GM18868 (cell line): ENCODE measurements around the gene MRI1.
"Not testable (repeated sequence)": the region's sequence is repeated elsewhere in the genome, so short reads cannot be mapped to it uniquely, and the experiment has no call there.

Experiments used
- ATAC-seq: cut with Tn5 transposase; IDR thresholded peaks from one replicate; pipeline ENCODE4 v1.9.1; 2021; ENCODE audit warnings: mild to moderate bottlenecking, moderate library complexity; ENCODE audit not compliant: unreplicated experiment

The MRI1 gene

DNA sequence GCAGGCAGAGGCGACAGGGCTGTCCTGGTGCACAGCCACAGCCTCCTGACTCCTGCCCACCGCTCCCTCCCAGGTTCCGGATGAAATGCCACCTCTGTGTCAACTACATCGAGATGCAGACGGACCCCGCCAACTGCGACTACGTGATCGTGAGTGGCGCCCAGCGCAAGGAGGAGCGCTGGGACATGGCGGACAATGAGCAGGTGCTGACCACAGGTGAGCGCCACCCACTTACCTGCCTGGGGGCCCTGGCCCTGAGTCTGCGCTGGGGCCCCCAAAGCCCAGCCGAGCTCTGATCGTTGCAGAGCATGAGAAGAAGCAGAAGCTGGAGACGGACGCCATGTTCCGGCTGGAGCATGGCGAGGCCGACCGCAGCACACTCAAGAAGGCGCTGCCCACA, 5.5 kb upstream of the MRI1 start:
- ATAC-seq = no peak

DNA sequence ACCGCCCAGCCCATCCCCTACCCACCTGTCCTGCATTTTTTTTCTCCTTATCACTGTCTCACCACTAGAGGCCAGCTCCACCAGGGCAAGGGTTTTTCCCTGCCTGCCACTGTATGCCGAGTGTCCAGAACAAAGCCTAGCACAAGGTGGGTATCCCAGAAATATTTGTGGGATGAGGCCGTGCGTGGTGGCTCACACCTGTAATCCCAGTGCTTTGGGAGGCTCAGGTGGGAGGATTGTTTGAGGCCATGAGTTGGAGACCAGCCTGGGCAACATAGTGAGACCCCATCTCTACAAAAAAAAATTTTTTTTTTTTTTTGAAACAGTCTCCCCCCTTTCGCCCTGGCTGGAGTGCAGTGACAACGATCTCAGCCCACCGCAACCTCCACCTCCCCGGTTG, 2.9 kb upstream of the MRI1 start:
- no peak for ATAC-seq

- ATAC-seq = no peak
These were observed 1.6 kb upstream of the MRI1 start for GRCh38 chr19:13762635-13763235.

DNA sequence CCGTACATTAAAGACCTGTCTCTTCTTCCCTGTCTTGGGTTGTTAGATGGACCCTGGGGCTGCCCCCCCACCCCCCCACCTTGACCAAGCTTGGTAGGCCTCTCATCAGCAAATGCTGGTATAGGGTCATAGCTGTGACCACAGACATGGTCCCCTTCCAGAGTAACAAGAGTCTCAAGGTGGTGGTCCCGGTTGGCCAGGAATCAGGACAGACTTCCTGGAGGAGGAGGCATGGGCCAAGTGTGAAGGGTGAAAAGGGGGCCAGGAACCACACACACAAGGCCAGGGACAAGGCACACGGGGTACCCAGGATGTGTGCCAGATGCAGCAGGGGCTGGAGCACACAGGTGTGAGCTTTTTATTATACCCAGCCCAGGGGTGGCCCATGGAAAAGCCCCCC, 1.1 kb upstream of the MRI1 start:
- ATAC-seq = no peak

GRCh38 chr19:13764821-13765394, 586 bp downstream of the MRI1 start:
- ATAC-seq = no peak

- ATAC-seq = no peak
These were observed 1.2 kb downstream of the MRI1 start for GRCh38 chr19:13765395-13766094.

GRCh38 chr19:13766095-13766481, 1.8 kb downstream of the MRI1 start:
- ATAC-seq = no peak

DNA sequence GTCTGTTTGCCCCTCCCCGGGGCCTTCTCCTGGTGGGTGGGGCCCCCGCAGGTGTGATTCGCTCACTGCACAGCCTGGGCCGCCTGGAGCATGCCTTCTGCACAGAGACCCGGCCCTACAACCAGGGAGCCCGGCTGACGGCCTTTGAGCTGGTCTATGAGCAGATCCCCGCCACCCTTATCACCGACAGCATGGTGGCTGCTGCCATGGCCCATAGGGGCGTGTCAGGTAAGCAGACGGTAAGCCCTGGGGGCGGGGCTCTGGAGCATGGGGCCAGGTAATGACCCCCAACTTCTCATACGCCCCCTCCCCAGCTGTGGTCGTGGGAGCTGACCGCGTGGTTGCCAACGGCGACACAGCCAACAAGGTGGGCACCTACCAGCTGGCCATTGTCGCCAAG, 4.2 kb downstream of the MRI1 start:
- ATAC-seq = no peak

DNA sequence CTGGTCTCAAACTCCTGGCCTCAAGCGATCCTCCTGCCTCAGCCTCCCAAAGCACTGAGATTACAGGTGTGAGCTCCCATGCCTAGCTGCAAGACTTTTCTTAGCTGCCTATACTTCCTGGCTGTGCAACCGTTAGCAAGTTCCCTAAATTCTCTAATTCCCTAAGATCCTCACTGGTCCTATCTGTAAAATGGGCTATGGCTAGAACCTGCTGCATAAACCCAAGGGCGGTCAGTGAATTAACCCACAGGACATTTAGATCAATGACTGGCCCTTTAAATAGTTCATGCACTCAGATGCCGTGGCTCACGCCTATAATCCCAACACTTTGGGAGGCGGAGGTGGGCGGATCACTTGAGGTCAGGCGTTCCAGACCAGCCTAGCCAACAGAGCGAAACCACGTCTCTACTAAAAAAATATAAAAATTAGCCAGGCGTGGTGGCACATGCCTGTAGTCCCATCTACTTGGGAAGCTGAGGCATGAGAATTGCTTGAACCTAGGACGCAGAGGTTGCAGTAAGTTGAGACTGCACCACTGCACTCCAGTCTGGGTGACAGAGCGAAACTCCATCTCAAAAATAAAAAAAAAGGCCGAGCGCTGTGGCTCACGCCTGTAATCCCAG, 5.8 kb downstream of the MRI1 start:
- ATAC-seq = no peak

- ATAC-seq = peak; percentile 93
These were observed 10.2 kb downstream of the MRI1 start, which contains the start of gene C19orf53 for GRCh38 chr19:13774217-13775191. C19orf53 (plus strand) TSS chr19:13774456; CDS start chr19:13774478, 22 bp downstream.

DNA sequence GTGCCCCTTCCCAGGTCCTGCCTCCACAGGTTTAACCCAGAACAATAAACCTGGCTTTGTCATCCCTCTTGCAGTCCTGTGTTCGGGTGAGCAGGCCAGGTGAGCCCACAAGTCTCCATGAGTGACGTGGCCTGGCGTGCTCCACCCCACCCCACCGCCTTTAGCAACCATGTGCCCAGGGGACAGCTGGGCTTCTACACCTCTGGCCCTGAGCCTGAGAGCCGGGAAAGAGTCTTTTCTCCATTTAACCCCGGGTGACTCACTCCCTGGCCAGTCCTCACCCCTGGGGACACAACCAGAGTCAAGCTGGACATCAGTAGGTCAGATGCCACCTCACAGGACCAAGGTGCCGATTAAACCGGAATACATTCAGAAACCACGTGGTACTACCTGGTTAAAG, 14.1 kb downstream of the MRI1 start:
- no peak for ATAC-seq

DNA sequence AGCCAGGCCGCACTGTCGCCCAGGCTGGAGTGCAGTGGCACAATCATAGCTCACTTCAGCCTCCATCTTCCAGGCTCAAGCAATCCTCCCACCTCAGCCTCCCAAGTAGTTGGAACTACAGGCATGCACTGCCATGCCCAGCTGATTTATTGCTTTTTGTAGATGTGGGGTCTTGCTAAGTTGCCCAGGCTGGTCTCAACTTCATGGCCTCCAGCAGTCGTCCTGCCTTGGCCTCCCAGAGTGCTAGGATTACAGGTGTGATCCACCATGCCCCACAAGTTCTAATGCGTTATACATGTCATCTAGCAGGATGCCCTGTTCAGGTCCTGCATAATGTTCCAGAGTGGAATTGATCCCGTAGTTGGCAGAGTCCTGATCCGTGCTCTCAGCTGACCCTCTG, 14.5 kb downstream of the MRI1 start:
- ATAC-seq = no peak

GRCh38 chr19:13779794-13780193, 15.5 kb downstream of the MRI1 start:
- not testable (repeated sequence) for ATAC-seq

DNA sequence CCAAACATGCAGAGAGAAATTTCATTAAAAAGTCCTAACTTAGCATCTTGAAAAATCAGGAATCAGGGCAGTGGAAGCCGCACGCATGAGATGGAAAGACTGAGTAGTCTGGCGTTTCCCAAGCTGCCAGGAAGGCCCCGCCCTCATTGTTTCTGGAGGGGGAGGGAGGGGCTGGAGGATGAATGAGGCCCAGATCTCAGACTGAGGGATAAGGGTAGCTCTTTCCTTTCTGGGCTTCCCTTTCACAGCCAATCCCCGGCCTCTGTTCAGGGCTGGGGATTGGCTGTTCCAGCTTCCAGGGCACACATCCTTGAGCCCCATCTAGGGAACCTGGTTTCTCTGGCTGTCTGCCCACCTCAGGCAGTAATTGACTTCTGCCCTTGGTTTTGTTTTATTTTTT, 17.2 kb downstream of the MRI1 start:
- ATAC-seq = no peak

GRCh38 chr19:13782537-13782936, 18.2 kb downstream of the MRI1 start:
- no peak for ATAC-seq

DNA sequence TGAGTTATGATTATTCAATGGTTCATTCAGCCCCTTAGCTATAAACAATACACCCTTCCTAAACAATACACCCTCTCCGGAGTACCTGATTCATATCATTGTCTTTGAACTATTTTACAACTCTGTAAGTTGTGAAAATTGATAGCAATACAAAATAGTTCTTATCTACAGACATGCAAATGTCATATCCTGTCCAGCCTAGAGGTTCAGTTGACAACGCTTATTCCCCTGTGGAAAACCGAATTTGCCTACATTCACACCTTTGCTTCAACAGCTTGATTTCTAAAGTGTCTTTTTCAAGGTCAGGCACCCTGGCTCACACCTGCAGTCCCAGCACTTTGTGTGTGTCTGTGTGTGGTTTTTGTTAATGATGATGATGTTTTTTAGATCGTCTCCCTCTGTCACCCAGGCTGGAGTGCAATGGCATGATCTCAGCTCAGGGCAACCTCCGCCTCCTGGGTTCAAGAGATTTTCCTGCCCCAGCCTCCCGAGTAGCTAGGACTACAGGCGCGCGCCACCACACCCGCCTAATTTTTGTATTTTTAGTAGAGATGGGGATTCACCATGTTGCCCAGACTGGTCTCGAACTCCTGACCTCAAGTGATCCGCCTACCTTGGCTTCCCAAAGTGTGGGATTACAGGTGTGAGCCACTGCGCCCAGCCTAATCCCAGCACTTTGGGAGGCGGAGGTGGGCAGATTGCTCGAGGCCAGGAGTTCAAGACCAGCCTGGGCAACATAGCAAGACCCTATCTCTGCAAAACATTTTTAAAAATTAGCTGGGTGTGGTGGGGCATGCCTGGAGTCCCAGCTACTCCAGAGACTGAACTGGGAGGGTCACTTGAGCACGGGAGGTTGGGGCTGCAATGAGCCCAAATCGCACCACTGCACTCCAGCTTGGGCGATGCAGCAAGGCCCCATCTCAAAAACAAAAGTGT, 19.5 kb downstream of the MRI1 start:
- ATAC-seq = no peak

DNA sequence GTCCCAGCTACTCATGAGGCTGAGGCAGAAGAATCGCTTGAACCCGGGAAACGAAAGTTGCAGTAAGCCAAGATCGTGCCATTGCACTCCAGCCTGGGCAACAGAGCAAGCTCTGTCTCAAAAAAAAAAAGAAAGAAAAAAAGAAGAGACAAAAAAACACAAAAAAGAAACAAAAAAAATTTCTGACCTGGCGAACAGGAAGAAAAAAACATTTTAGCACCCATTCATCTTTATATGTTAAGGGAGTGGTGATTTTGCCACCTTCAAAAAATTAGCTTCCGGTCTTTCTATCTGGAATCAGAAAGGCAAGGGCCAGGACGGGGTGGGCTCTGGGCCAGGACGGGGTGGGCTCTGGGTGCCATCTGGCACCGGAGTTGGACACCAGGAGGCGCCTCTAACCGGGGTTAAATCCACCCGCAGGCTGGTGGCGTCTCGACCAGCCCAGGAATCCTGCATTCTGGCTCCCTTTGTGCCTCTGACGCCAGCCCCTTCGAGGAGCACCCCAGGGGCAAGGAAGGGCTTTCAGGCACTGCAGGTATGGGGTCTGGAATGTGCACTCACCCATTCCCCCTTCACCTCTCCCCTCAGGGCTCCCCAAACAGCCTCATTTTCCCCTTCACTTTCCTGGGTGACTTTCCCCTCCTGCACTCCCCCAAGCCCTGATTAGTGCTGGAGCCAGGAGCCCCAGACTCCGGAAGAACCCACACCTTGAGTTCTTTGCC, 20.6 kb downstream of the MRI1 start:
- no peak for ATAC-seq

GRCh38 chr19:13788991-13789390, 24.7 kb downstream of the MRI1 start:
- no peak for ATAC-seq

DNA sequence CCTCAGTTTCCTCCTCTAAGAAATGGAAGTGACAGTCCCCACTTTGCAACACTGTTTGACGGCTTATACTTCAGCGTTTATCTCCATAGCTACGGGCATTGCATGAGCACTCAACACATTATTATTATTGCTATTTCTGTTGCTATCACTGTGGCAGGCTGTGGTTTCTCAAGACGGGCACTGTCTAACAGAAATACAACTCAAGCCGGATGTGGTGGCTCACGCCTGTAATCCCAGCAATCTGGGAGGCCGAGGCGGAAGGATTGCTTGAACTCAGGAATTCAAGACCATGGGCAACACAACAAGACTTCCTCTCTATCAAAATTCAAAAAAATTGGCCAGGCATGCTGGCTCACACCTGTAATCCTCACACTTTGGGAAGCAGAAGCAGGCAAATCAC, 26.0 kb downstream of the MRI1 start:
- ATAC-seq = no peak
